Posterior vena cava (tissue), 2 donors: ENCODE results near the gene RALGAPA2. TPM values are rescaled to one million over a fixed set of nuclear protein-coding genes. Genes with fewer than 3 reads are reported as not detected.
"Not testable (repeated sequence)": the region's sequence is repeated elsewhere in the genome, so short reads cannot be mapped to it uniquely, and the experiment has no call there.

Experiments
- DNase-seq: peaks from one replicate; pipeline ENCODE4 v3.0.0-alpha.2; 2020; ENCODE audit warnings: low spot score
- intact Hi-C, 2 donors: fragments of 100-400 bp; cut with DNase I; formaldehyde crosslinking; loops; one replicate each; pipeline versions ENCODE4 v1.14.1 to v1.14.2; 2022 to 2023
- total RNA-seq, 2 donors: library from RNA; stranded (reverse); fragmentation: NEBNext Ultra II Directional; extraction: Animal tissue kit (Norgen Biotek cat#: 25700); gene quantifications; one replicate each; pipeline ENCODE4 v1.2.1, GENCODE V29; 2021
- donor health status: DM: yes; HTN: yes; CAD: no.
- donor health status: DM: yes; HTN: yes; CAD: no.

Gene RALGAPA2
- total RNA-seq, 2 donors from 2014 or later, result 34.2 to 38.0 TPM

DNA sequence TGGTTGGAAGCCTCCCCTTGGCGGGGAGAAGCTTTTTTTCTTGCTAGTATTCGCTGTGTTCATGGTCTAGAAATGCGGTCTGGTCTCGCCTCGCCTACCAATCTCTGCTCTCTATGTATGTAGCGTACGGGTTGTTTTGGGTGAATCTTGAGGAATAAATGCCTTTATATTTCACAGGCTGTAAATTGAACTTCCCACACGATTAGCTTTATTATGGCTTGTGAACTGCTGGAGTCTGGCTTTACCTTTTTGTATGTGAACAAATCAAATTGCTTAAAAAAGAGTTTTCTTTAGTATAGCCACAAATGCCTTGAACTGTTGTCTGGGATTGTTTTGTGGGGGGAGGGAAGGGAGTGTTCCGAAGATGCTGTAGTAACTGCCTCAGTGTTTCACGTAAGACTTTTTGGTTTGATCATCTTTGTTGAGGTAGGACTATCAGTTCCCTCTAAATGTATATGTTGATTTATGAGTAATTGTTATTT, 342.3 kb downstream of the RALGAPA2 start:
- intact Hi-C loops, result no loop called here
- no peak for DNase-seq

DNA sequence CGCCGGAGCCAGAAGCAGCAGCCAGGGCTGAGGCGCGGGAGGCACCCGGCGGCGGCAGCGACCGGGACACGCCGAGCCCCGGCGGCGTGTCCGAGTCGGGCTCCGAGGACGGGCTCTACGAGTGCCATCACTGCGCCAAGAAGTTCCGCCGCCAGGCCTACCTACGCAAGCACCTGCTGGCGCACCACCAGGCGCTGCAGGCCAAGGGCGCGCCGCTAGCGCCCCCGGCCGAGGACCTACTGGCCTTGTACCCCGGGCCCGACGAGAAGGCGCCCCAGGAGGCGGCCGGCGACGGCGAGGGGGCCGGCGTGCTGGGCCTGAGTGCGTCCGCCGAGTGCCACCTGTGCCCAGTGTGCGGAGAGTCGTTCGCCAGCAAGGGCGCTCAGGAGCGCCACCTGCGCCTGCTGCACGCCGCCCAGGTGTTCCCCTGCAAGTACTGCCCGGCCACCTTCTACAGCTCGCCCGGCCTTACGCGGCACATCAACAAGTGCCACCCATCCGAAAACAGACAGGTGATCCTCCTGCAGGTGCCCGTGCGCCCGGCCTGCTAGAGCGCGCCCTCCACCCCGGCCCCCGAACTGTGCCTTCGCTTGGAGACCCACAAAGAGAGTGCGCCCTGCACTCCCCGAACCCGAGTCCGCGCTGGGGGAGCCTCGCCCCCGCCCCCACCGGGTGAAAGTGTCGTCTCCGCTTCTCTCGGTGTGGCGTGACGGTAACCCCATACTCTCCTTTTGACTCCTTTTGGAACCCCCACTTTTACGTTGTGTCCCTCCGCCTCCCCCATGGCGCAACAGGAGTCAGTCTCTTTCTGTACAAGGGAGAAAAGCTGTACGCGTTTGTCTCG, 343.0 kb downstream of the RALGAPA2 start:
- DNase-seq, result no peak
- intact Hi-C loops, result no loop called here

DNA sequence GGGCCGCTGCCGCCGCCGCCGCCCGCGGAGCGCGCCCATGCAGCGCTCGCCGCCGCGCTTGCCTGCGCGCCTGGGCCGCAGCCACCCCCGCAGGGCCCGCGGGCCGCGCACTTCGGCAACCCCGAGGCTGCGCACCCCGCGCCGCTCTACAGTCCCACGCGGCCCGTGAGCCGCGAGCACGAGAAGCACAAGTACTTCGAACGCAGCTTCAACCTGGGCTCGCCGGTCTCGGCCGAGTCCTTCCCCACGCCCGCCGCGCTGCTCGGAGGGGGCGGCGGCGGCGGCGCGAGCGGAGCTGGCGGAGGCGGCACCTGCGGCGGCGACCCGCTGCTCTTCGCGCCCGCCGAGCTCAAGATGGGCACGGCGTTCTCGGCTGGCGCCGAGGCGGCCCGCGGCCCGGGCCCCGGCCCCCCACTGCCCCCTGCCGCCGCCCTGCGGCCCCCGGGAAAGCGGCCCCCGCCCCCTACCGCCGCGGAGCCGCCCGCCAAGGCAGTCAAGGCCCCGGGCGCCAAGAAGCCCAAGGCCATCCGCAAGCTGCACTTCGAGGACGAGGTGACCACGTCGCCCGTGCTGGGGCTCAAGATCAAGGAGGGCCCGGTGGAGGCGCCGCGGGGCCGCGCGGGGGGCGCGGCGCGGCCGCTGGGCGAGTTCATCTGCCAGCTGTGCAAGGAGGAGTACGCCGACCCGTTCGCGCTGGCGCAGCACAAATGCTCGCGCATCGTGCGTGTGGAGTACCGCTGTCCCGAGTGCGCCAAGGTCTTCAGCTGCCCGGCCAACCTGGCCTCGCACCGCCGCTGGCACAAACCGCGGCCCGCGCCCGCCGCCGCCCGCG, 343.8 kb downstream of the RALGAPA2 start:
- intact Hi-C loops, result no loop called here
- DNase-seq, result no peak

DNA sequence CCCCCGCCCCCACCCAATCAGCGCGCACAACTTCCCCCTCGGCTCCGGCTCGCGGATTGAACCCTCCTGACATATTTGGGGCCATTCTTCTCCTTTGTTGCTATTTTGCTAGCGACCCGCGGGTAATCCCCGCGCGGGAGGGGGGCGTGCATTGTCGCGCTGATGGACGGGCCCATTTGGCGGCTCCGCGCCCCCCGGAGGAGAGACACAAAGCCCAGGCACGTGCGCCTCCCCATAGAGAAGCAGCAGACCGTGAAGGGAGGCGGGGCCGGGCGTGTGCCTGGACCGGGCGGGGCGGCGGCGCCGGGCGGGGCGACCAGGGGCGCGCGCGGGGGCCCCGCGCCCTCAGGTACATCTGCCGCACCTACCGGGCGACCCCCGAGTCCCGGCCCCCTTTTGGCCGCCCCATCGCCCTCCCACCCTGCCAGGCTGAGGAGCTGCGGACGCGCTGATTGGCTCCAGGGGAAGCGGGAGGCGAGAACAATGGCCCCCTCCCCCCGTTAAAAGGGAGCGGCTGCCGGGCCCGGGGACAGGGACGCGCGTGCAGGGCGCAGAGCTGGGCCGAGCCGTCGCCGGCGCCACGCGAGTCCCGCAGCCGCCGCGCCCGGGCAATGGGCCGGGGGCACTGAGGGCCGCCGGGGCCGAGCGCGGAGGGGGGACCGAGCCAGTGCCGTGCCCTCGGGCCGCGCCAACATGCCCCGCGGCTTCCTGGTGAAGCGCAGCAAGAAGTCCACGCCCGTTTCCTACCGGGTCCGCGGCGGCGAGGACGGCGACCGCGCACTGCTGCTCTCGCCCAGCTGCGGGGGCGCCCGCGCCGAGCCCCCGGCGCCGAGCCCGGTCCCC, 344.6 kb downstream of the RALGAPA2 start, which contains the start of gene INSM1:
TSS of gene INSM1 (plus strand) at position 530 of the 843 bp plus-strand sequence. CDS start at position 694, 164 bp downstream.
- intact Hi-C loops, result no loop called here
- no peak for DNase-seq

DNA sequence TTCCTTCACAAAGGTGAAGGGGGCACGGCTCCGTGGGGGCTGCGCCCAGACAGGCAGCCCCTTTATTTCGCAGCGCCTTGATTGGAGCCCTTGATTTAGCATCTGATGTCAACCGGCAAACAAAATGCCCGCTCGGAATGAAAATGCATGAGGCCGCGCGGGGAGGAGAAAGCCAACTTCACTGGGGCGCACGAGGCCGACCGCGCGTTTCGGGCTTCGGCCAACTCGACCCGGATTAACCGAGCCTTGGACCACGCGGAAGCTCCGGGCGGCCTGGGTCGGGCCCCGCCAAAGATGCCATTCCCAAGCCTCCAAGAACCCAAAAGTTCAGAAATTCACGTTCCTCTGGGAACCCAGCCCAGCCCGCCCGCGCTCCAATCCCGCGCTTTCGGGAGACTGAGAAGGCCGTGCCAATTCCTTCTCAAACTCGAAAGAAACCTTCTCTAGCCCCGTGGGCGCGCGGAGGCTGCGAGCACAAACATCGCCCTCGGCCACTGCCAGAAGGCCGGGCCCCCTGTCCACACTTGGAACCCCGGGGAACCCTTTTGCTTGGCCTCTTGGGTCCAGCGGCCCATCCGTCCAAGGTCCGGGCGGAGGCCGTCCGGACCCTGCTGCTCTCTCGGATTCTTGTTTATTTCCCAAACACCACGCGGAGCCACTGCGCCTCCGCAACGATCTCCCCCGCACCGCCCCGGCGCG, 345.4 kb downstream of the RALGAPA2 start:
- DNase-seq, result no peak
- intact Hi-C loops, result no loop called here

DNA sequence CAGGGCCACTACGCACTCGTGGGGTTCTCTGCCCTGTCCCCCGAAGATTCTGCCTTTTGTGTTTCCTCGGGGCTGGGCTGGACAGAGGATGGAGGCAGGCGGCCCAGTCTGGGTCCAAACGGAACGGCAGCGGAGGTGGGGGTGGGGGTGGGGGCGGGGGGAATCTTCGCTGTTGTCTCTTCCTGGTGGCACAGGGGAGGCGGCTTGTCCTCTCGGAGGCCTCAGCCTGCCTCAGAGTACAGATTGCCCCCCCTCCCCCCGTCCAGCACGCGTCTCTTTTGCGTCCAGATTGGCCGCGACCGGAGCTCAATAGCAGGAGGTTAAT, 345.9 kb downstream of the RALGAPA2 start:
- no peak for DNase-seq
- intact Hi-C loops, result no loop called here

DNA sequence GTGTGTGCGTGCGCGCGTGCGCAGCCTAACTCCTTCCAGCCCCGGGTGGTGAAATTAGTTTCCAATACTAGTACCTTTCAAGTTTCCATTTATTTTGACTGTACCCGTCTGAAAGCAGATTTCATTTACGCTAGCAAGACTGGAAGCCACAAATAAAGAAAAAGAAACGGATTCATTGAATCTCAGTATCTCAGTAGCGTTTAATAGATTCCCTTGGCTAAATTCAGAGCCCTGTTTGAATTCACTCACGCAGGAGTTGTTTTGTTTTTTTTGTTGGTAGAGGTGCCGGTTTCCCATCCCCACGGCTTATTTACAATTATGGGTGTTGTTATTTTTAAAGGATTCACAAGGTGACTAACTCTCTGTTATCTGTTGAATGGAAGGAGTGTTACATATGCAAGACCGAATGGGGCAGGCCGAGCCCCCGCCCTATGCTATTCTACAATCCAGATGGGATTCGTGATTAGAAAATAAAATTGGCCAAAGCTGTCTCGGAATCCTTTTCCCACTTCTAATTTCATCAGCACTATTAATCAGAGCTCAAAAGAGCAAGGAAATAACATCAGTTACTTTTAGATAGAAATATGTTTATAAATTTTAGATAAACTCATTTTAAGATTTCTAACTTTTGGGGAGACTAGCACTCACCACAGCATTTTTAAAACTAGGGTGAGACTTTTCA, 346.8 kb downstream of the RALGAPA2 start:
- intact Hi-C loops, result no loop called here

DNA sequence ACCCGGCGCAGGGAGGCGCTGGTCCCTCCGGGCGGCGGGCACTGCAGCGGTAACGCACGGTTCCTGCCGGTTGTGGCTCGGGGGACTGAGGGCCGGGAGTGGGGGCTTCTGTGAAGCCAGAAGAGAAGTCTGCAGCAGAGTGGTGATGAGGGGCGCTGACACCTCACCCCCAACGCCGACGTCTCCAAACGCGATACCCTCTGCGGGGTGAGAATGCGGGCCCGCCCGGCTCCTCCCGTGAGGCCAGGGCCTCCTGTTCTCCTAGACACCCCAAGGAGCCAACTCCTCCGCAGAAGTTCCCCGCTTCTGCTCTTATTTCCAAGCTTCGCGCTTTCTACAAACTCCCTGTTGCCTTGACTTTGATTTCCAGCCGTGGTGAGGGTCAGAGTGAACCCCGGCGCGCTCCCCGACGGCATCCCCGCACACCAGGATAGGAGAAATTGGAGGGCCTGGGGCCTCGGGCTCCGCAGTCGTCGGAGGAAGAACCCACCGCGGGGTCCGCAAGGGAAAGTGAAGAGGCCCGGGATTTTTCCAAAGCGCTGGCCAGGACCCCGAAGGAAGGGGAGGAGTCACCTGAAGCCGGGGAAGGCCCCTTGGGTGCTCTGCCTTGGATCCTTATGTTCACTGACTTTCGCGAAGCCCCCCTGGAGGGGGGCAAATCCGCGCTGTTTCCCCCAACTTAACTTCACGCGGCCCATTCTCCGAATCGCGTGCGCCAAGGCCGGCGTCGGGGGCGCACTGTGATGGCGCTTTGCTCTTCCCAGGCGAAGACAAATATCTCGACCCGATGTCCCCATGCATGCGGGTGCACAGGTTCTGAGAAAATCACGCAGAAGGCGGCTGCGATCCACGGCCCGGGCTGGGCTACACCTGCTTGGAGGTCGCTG, 347.6 kb downstream of the RALGAPA2 start:
- no peak for DNase-seq
- intact Hi-C loops, result no loop called here

More for the DNA sequence above, 346.8 kb downstream of the RALGAPA2 start:
- DNase-seq, result no peak

DNA sequence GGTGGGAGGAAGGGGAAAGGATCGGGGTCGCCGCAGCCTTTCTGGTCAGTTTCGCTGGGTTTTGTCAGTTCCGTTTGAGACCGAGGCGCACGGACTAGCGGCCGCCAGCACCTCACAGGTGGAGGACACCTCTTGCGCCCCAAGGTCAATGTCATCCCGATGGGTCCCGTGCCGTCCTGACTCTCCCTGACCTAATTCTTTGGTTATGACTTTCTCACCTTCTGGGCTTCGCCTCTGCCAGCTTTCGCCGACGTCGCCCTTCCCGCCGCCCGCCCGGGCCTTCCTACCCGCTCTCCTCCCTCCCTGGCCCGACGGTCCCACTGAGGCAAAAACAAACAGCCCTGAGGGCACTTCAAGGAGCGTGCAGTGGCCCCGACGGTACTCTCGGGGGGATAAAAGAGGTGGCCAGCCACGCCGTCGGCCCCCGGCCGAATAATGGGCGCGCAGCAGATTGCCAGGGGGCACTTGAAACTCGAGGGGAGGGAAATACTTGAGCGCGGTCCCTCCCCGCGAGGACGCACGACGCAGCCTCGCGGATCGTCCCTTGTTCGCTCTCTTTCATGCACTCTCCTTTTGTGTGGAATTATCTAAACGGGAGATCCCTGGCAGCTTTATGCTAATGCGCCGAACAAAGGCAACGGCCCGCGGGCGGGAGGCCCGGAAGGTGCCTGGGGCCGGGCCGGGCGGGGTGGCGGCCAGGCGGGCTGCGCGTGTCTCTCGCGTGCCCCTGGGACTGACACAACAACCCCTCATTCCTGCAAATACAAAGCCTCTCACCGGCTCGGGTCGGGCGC, 348.4 kb downstream of the RALGAPA2 start:
- no peak for DNase-seq
- intact Hi-C loops, result no loop called here

DNA sequence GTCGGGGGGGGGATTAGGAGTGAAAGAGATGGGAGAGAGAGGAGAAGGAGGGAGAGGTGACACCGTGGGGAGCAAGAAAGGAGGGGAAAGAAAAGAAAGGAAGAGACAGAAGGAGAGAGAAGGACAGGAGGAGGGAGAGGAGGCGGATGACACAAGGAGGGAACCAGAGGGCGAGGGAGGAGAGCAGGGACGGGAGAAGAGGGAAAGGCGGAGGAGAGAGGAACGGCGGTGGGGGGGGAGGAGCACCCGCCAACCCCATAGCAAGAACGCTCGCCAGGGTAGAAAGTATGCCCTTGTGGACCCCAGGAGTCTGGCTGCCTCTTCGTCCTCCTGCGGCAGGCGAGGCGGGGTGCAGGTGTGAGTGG, 349.0 kb downstream of the RALGAPA2 start:
- DNase-seq, result no peak
- intact Hi-C loops, result no loop called here

DNA sequence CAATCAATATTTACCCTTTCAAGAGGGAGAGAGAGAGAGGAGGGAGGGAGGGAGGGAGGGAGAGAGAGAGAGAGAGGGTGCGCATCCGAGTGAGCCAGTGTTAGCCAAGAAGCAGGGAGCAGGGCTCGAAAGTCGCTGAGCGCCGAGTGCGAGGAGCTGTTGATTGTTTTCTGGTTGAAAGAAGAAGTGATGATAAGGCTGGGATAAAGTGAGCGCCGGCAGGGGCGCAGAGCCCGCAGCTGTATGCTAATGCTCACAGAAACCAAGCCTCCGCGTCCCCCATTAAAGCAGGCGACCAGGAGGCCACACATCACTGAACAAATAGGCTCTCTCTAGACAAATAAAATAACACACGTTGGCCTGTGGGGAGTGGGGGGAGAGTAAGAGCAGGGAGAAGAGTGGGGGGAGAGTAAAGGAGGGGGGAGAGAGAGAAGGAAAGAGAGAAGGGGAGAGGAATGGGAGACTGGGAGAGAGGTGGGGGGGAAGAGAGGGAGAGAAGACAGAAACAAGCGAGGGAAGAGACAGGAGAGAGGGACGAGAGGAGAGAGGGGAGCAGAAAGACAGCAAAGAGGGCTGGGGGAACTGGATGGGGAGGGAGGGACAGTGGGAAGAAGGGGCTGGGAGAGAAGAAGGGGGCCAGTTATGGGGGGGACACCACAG, 349.5 kb downstream of the RALGAPA2 start:
- intact Hi-C loops, result no loop called here
- DNase-seq, result no peak

DNA sequence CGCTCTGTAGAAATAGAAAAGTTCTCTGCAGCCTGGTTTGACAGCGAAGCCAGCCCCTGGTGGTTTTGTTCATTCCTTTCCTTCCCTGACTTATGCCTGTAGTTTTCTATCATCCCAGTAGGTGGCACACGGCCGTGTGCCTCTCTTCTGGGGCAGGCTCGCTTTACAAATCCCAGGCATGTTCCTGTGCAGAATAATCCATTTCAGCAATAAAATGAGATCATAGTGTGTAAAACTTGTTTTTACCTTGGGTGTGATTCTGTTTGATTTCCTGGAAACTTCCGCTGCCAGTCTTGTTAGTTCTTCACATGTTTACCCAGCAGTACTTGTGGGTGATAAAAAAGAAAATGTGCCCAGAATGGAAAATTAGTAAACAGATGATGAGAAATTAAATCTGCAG, 352.0 kb downstream of the RALGAPA2 start:
- DNase-seq, result no peak
- intact Hi-C loops, result no loop called here

DNA sequence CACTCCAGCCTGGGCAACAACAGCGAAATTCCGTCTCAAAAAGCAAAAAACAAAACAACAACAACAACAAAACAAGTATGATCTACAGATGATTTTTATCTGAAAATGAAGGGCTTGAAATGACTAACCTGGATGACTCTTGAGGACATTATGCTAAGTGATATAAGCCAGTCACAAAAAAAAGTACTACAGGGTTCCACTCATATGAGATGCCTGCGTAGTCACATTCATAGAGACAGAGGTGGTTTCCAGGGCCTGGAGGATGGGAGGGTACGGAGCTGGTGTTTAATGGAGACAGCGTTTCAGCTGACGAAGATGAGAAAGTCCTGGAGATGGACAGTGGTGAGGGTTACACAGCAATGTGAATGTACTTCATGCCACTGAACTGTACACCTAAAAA, 352.8 kb downstream of the RALGAPA2 start:
- intact Hi-C loops, result no loop called here
- no peak for DNase-seq

DNA sequence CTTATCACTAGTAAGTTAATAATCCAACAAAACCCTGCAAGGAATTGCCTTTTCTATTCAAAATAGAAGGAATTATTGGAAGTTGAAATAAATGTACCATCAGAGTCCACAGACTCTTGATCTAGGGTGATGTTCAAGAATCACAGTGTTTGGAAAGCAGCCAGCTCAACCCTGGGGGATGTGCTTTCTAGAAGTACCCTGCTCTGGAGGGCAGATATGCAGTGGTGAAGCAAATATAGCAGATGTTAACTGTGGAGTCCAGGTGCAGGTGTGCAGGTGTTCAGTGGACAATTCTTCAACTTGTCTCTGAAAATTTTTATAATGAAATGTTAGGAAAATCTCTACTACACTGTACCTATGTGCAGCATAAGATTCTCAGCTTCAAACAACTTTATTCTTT, 353.6 kb downstream of the RALGAPA2 start:
- no peak for DNase-seq
- intact Hi-C loops, result no loop called here

DNA sequence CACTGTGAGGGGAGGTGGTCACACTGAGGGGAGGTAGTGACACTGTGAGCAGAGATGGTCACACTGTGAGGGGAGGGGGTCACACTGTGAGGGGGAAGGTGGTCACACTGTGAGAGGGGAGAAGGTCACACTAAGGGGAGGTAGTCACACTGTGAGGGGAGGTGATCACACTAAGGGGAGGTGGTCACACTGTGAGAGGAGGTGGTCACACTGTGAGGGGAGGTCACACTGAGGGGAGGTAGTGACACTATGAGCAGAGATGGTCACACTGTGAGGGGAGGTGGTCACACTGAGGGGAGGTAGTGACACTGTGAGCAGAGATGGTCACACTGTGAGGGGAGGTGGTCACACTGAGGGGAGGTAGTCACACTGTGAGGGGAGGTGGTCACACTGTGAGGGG, 356.9 kb downstream of the RALGAPA2 start:
- intact Hi-C loops, DNase-seq: not testable (repeated sequence)

DNA sequence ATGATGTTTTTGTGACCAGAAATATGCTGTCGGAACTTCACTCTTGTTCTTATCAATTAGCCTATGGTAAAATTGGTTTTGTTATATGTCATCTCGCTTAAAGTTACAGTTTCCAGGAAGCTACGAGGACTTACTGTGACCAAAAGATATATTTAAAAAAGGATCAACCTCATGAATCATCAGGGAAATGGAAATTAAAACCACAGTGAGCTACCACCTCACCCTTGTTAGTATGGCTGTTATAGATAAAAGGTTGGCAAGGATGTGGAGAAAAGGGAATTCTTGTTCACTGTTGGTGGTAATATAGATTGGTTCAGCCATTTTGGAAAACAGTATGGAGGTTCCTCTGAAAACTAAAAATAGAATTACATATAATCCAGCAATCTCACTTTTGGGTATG, 358.9 kb downstream of the RALGAPA2 start:
- DNase-seq, result no peak
- intact Hi-C loops, result no loop called here
